Kasumi-1 (cell line): ENCODE data around the gene ULK3.

Experiments used
- DNase-seq, 2 experiments: peaks; one replicate each; lab custom pipeline; 2025; lab: John Stamatoyannopoulos, UW

The ULK3 gene

DNA sequence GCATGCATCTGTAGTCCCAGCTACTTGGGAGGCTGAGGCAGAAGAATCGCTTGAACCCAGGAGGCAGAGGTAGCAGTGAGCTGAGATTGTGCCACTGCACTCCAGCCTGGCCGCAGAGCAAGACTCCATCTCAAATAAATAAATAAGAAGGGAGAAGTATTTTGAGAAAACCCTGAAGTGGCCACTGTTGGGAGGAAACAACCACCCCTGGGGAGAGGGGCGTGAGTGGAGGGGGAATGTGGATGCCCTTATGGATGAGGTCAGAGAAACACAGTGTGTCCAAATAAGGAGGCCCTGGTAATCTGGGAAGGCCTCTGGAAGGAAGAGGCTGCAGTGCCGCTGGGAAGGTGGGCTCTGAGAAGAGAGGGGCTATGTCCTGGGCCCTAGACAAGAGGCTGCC is 20.7 kb downstream of the ULK3 start:
- DNase-seq, result no peak

DNA sequence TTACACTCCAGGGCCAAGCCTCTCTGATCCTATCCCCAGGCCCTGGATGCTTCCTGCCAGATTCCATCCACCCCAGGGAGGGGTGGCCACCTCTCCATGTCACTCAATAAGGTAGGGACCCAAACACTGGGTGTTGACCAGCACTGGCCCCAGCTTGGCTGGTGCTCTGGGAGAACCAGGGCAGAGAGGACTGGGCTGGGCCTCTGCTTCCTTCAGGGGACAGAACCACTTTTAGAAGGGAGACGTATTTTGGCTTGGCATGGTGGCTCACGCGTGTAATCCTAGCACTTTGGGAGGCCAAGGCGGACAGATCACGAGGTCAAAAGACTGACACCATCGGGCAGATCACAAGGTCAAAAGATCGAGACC is 21.2 kb downstream of the ULK3 start:
- DNase-seq, result no peak

DNA sequence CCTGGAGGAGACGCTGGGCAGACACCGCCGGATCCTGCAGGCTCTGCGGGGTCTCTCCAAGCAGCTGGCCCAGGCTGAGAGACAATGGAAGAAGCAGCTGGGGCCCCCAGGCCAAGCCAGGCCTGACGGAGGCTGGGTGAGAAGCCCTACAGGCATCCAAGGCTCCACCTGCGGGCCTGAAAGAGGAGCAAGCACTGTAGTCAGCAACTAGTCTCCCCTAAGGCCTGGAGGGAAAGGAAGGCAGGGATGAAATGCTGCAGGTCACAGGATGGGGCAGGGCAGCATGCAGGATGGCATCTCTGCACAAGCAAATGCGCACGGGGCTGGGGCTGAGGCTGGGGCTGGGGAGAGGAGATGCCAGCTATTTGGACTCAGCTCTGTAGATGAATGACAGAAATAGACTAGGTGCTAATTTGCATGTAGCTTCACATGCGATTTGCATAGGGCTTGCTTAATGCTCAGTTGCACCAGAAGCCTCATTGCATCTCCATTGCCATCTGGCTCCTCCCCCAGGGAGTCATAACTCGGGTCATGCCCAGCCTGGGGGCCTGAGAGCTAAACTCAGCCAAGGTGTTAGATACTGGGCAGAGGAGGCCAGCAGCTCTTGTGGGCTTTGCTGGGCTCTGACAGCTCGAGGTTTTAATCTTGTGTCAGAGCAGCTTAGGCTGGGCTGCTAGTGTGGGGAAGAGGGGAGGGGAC is 21.7 kb downstream of the ULK3 start:
- DNase-seq, result no peak

DNA sequence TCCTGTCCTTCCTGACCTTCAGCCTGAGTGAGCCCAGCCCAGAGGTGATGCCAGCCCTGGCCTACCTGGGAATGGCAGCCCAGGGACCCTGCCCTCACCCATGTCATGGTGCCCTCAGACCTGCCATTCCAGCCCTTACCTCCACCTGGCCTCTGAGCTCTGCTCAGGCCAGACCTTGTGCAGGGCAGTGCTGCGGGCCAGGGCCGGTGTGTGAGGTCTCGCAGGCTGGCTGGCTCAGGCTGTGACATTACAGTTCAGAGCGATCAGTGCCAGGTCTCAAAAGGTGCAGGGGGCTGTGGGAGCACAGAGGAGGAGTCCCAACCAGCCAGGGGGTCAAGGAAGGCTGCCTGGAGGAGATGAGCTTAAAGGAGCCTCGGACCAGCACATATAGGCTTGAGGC is 22.9 kb downstream of the ULK3 start:
- no peak for DNase-seq

DNA sequence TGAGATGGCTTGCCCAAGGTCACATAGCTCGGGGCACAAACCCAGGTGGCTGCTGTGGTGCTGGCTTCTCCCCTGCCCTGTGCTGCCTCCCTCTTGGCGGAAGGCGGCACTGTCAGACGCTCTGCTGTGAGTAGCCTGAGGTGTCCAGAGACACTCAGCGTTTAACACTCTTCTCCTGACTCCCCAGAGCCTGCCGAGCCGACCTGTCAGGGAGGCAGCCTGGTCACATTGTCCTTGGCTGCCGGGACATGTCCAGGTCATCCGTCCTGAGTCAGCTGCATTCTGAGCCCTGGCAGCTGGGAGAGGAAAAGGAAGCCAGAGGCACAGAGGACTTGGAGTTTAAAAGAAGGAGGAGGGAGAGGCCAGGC is 25.6 kb downstream of the ULK3 start:
- peak; percentile 39 to 42 for DNase-seq

DNA sequence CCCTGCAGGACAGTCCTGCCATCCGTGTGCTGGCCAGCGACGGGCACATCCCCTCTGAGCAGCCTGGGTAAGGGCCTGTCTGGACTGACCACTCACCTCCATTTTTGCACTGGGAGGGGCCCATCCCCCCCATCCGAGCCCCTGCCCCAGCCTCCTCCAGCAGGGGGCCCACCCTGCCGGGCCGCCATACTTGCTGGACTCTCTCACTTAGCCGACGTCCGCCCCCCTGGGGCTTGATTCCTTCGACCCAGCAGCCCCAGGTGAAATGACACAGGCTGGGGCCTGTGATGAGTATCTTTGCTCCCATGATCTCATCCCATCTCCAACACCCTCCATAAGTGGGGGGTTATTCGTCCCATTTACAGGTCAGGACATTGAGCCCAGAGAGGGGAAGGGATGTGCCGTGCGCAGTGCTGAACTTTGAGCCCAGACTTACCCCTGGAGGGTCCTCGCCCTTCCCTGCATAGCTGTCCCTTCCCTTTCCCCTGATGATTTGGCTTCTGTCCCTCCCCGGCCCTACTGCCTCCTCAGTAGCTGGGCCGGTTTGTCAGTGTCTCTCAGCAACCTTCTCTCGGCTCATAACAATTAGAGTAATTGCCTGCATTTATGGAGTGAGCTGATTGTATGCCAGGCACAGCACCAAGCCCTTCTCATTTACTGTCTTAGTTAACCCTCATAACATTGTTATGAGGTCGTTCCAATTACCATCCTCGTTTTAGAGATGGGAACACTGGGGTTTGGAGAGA is 26.2 kb downstream of the ULK3 start:
- DNase-seq, result no peak

DNA sequence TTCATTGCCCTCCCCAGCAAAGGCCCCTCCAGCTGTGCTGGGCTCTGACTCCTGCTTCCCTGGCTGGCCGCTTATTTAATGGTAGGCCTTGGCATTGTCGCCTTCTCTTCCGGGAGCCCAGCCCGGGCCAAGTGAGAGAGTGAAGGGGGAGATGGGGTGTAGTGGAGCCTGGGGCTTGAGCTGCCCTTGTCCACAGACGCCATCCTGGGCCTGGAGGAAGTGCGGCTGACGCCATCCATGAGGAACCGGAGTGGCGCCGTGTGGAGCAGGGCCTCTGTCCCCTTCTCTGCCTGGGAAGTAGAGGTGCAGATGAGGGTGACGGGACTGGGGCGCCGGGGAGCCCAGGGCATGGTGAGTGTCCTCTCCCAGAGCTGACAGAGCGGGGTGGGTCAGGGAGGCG is 27.0 kb downstream of the ULK3 start:
- no peak for DNase-seq

DNA sequence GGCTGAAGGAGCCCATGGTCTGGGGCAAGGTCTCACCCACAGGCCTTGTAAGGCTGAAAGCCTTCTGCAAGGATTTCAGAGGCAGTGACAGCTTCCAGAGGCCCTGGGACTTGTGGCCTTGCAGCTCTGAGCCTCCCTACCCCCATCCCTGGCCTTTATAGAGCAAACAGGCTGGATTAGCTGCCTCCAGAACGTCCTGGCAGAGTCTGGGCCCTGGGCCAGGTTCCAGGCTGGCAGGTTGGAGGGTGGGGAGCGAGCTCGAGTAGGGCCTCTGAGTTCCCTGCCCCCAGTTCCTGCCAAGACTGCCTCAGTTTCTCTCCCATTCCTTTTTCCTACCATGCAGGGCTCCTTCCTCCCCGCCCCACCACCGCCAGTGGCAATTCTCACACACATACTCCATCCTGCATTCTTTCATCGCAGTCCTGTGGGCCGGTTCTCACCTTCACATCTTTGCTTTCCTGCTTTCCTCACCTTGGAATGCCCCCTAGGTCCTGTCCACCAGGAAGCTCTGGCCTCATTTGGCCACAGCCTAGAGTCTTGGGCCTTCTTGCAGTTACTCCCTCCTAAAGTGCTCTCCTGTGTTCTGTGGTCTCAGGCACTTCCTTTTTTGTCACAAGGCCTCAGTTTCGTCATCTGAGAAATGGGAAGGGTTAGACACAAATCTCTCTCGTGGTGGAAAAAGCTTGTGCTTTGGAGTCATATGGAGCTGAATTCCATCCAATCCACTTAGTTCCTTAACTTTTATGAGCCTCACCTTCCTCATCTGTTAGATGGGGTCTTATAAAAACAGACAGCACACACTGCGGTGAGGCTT is 27.6 kb downstream of the ULK3 start:
- no peak for DNase-seq

DNA sequence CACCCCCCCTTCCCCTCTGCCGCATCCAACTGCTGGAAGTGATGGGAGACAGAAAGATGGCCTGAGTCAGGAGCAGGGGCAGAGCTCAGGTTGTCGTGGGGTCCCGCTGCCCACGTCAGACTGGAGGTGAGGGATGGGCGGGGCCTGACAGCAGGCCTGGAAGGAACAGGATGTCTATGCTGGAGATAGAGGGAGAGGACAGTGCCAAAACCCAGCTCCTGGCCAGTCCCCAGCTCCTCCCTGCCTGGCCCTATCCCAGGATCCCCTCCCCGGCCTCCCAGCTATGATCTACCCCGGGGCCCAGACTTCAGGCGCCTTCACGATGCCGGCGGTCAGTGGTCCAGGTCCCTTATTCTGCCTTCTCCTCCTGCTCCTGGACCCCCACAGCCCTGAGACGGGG is 30.4 kb downstream of the ULK3 start, which contains the start of gene LMAN1L:
Gene LMAN1L (plus strand): TSS at position 303 of the 400 bp plus-strand sequence. CDS start 20 bp downstream, at position 323.
- DNase-seq, result no peak

DNA sequence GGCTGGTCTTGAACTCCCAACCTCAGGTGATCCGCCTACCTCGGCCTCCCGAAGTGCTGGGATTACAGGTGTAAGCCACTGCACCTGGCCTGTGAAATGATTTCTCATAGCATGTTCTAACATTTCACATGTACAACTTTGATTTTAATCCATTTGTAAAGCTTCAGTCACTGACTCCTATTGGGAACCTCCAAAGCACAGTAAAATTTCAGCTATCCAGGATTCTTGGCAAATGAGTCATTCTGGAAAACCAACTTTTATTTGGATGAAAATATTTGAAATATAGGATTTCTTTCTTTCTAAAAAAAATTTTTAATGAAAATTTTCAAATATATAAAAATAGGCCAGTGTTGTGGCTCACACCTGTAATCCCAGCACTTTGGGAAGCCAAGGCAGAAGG is 33.0 kb downstream of the ULK3 start:
- no peak for DNase-seq

DNA sequence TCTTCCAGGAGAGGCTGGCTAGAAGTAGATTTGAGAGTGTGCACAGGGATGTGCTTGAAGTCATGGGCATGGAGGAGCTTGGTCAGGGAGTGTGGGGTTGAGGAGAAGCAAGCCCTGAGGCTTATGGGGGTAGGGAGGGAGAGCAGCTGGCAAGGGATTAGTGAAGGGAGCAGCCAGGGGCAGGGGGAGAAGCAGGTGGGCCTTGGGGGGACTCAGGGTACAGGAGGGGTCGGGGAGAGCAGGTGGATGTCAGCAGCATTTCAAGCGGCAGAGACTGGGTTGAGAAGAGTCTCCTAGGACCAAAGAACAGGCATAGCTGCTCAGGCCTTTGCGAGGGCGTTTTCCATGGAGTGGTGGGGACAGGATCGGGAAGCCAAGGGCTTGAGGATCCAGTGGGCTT is 33.7 kb downstream of the ULK3 start:
- no peak for DNase-seq

DNA sequence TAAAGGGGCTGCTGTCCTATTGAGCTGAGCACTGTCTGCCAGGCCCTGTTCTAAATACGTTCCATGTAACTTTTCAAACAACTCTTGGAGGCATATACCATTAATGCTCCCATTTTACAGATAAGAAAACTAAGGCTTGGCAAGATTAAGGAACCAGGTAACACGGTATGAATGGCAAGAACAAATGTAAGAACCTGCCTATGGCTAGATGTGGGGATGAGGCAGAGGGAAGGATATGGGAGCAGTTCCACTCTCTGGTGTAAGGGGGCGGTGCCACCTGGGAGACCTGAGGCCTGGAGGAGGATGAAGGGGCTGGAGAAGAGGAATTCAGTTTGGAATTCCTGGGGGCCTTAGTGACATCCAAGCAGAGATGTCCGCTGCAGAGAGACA is 34.1 kb downstream of the ULK3 start:
- no peak for DNase-seq

DNA sequence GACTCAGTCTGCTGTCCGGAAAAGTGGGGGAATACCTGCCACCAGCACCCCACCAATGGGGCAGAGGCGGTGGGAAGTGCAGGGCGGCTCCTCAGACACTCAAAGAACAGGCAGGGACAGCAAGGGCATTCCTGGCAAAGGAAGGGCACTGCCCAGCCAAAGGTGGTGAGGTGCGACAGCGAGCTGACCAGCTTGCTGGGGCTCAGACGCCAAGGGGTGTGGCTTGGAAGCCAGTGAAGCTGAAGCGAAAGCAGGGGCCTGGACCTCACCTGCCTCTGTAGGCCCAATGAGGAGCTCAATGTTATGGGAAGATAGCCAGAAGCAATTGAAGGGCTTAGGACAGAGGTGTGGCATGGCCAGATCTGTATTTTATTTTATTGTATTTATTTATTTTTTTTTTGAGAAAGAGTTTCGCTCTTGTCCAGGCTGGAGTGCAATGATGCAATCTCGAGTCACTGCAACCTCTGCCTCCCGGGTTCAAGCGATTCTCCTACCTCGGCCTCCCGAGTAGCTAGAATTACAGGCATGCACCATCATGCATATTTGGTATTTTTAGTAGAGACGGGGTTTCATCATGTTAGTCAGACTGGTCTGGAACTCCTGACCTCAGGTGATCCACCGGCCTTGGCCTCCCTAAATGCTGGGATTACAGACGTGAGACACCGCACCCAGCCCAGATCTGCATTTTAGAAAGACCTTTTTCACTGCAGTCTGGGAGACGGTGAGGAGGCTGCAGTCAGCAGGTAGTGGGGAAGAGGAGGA is 34.7 kb downstream of the ULK3 start:
- no peak for DNase-seq

DNA sequence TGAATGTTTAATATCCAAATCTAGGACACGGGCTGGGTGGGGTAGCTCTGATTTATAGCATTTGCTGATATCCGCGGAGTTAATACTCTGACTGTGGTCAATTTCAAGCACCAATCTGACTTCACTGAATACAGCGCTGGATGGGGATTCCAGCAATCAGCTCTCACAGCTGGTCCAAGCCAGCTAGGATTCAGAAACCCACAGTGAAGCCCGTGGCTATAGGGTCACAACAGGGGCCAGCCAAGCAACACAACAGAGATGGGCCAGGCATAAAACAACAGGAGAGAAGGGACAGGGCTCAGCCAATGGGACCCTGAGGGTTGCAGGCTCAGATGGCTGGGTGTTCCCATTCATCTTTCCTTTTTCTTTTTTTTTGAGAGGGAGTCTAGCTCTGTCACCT is 35.7 kb downstream of the ULK3 start:
- DNase-seq, result no peak

DNA sequence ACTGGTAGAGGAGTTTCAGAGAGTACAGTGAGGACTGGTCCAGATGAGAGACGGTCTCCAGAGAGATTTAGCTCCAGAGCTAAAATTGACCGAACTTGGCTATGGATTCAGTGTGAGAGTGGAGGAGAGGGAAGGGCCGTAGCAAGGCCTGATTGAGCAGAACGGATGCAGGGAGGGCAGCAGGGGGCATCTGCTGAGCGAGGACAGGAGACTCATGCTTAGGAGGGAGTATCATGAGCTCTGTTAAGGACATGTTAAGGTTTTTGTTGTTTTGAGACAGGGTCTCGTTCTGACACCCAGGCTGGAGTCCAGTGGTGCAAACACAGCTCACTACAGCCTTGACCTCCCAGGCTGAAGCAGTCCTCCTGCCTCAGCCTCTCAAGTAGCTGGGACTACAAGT is 38.0 kb downstream of the ULK3 start:
- no peak for DNase-seq

DNA sequence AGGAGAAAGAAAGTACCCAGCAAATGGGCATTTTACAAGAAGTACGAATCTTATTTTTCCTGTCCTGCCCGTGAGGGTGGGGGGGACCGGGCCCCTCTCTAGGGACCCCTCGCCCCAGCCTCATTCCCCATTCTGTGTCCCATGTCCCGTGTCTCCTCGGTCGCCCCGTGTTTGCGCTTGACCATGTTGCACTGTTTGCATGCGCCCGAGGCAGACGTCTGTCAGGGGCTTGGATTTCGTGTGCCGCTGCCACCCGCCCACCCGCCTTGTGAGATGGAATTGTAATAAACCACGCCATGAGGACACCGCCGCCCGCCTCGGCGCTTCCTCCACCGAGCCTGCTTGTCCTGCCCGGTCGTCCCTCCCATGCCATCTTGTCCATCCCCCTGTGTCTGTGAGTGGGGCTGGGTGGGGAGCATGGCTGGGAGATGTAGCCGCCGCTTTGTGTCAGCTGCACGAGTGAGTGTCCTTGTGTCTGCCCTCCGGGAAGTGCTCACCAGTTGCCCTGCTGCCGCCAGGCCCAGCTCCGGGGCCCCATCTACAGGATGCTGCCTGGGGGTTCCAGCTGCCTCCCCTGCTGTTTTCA is 40.0 kb downstream of the ULK3 start:
- no peak for DNase-seq

DNA sequence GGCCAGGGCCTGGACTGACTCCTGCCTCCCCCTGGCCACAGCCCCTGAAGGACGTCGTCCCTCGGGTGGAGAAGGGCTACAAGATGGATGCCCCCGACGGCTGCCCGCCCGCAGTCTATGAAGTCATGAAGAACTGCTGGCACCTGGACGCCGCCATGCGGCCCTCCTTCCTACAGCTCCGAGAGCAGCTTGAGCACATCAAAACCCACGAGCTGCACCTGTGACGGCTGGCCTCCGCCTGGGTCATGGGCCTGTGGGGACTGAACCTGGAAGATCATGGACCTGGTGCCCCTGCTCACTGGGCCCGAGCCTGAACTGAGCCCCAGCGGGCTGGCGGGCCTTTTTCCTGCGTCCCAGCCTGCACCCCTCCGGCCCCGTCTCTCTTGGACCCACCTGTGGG is 40.7 kb downstream of the ULK3 start:
- DNase-seq, result no peak

DNA sequence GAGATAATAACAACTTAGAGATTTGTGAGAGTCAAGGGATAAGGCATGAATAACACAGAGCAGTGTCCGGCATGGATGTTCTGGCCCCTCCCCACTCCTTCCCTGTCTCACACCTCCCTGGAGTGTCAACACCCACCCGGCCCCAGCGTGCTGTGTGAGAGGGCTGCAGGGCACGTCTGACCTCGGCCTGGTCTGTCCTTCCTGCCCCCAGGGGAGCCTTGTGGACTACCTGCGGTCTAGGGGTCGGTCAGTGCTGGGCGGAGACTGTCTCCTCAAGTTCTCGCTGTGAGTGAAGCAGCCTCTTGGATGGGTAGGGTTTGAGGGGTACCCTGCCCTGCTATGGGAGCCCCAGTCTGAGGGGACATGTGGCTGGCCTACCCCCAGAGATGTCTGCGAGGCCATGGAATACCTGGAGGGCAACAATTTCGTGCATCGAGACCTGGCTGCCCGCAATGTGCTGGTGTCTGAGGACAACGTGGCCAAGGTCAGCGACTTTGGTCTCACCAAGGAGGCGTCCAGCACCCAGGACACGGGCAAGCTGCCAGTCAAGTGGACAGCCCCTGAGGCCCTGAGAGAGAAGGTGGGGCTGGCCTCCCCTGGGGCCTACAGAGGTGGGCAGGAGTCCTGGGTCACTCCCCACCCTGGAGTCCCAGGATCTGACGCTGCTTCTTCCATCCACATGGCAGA is 41.5 kb downstream of the ULK3 start:
- no peak for DNase-seq

DNA sequence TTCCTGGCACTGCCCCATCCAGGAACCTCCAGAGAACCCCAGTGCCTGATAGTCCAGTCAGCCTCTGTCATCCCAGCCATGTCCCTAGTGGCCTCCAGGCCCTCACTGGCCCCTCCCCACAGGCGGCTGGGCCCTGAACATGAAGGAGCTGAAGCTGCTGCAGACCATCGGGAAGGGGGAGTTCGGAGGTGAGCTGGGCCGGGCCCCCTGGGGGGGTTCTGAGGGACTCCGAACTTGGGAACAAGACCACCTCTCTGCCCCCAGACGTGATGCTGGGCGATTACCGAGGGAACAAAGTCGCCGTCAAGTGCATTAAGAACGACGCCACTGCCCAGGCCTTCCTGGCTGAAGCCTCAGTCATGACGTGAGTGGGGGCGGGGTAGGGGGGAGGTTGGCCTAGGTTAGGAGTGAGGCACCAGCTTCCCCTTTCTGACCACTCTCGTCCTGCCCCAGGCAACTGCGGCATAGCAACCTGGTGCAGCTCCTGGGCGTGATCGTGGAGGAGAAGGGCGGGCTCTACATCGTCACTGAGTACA is 42.3 kb downstream of the ULK3 start:
- no peak for DNase-seq

DNA sequence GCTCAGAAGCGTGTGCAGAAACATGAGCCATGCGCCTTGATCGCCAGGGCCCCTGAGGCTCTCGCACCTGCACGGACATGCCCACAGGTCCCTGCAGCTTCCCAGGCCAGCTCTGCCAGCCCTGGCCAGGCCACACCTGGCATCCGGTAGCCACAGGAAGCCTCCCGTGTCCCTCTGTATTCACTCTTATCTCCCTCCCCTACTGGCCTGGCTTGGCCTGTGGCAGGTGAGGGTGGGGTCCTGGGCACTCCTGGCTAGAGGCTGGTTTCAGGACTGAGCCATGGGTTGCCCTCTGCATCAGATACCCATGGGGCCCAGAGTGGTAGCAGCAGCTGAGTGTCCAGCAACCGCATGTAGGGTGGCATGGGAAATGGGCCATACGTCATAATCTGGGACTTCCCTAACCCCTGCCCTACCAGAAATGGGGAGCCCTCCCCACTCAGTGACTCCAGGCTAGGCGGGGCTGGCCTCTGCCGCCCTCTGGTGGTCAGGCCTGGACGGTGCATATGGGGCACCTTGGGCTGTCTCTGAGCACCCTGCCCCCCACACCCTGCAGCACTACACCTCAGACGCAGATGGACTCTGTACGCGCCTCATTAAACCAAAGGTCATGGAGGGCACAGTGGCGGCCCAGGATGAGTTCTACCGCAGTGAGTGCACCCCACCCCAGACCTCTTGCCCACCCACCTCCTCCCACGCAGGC is 42.9 kb downstream of the ULK3 start:
- peak; percentile 74 to 77 for DNase-seq
